Neutrophil (primary cell): ENCODE measurements around the gene LGALS3.

Experiments used
- H3K27ac ChIP-seq: fragments of 200-600 bp; sonication (generic); 2 replicates; pipeline ENCODE4 v1.5.1; 2016; ENCODE audit warnings: mild to moderate bottlenecking, moderate library complexity
- H3K27me3 ChIP-seq: fragments of 200-600 bp; sonication (generic); 2 replicates; pipeline ENCODE4 v1.6.0; 2016; ENCODE audit warnings: mild to moderate bottlenecking
- H3K36me3 ChIP-seq: fragments of 200-600 bp; sonication (generic); 2 replicates; pipeline ENCODE4 v1.5.1; 2017
- H3K4me1 ChIP-seq, 2 experiments: fragments of 200-600 bp in 1 of 2; sonication (generic) in 1 of 2; 1 replicate in 1 of 2; 2 replicates in 1 of 2; pipeline versions ENCODE4 v1.5.1 to v1.6.1; 2013 to 2016; ENCODE audit warnings: low read depth in 1 of 2, low read length in 1 of 2, mild to moderate bottlenecking in 1 of 2, moderate library complexity in 1 of 2; ENCODE audit not compliant: control insufficient read depth in 1 of 2, insufficient read depth in 1 of 2
- H3K4me3 ChIP-seq, 2 experiments: fragments of 200-600 bp in 1 of 2; sonication (generic) in 1 of 2; 1 replicate in 1 of 2; 2 replicates in 1 of 2; pipeline ENCODE4 v1.5.1; 2013 to 2016; ENCODE audit warnings: low read depth in 1 of 2, low read length in 1 of 2, mild to moderate bottlenecking in 1 of 2, moderate library complexity in 1 of 2
- H3K9me3 ChIP-seq: fragments of 200-600 bp; sonication (generic); 2 replicates; pipeline ENCODE4 v1.5.1; 2016
- TF ChIP-seq, protein P1 (sequence below): fragments of 200-600 bp; sonication (generic); IDR thresholded peaks from 2 replicates; pipeline ENCODE4 v1.5.1; 2016; ENCODE audit warnings: antibody characterized with exemption

The LGALS3 gene

GRCh38 chr14:55125403-55125802, 3.6 kb upstream of the LGALS3 start:
- Histone ChIP-seq H3K36me3 (no peaks in the 10 kb centered on the region), H3K4me1 (peaks cover 60 to 63% of the 10 kb centered on the region in 2 experiments)

DNA sequence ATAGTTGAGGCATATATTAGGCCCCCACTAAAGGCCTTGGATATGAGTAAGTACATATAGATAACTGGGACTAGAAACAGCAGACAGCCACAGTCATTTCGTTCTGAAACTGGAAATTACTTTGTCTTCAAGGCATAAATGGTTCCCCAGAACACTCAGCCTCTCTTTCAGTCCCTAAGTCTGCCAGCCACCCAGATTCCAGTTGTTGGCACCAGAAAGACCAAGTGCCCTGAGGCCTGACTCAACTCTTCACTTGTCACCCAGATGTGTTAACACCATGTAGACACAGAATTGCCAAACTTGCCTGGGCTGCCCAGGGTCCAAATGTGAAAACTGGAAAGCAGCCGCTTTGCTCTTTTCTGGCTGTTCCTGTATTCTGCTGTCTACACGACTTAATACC, 3.0 kb upstream of the LGALS3 start:
- H3K36me3 ChIP-seq: no peaks in the 10 kb centered on the region
- H3K27me3 ChIP-seq: no peaks in the 10 kb centered on the region
- peaks cover 60 to 63% of the 10 kb centered on the region in 2 experiments for H3K4me1 ChIP-seq
- H3K9me3 ChIP-seq: no peaks in the 10 kb centered on the region
- TF ChIP-seq, protein P1, sequence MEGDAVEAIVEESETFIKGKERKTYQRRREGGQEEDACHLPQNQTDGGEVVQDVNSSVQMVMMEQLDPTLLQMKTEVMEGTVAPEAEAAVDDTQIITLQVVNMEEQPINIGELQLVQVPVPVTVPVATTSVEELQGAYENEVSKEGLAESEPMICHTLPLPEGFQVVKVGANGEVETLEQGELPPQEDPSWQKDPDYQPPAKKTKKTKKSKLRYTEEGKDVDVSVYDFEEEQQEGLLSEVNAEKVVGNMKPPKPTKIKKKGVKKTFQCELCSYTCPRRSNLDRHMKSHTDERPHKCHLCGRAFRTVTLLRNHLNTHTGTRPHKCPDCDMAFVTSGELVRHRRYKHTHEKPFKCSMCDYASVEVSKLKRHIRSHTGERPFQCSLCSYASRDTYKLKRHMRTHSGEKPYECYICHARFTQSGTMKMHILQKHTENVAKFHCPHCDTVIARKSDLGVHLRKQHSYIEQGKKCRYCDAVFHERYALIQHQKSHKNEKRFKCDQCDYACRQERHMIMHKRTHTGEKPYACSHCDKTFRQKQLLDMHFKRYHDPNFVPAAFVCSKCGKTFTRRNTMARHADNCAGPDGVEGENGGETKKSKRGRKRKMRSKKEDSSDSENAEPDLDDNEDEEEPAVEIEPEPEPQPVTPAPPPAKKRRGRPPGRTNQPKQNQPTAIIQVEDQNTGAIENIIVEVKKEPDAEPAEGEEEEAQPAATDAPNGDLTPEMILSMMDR: no peak
- H3K27ac ChIP-seq: peak overlapping the region; percentile 57
- no peak overlapping the region for H3K4me3 ChIP-seq

More at GRCh38 chr14:55125403-55125802, 3.6 kb upstream of the LGALS3 start:
- TF ChIP-seq, protein P1: no peak
- Histone ChIP-seq H3K27ac (peak overlapping the region; percentile 57), H3K4me3 (no peak overlapping the region), H3K27me3 (no peaks in the 10 kb centered on the region), H3K9me3 (no peaks in the 10 kb centered on the region)

DNA sequence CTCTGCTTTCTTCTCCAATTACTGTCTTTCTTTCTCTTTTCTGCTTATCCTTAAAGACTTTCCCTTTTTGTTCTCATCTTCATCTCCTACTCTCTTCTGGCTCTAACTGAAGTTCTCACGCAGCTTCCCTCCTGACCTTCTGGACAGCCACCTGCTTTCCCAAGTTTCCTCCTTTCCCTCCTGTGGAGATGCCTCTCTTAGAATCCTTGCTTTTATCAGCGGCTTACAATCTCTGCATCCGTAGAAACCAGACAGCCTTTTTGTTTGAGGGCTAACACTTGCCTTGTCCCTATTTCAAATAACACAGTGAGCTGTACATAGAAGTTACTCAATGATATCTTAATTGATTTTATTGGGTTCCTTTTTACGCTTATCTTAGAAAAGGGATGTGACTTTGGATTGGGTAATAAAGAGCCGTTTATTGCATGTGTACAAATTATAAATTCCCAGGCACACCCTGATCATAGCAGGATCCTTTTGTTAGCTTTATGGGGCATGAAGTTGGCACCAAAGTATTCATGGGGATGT, 2.1 kb upstream of the LGALS3 start:
- Histone ChIP-seq H3K27ac (no peak overlapping the region), H3K27me3 (no peaks in the 10 kb centered on the region), H3K4me3 (no peak overlapping the region), H3K4me1 (peaks cover 65 to 67% of the 10 kb centered on the region in 2 experiments), H3K36me3 (no peaks in the 10 kb centered on the region), H3K9me3 (no peaks in the 10 kb centered on the region)
- TF ChIP-seq, protein P1: no peak

DNA sequence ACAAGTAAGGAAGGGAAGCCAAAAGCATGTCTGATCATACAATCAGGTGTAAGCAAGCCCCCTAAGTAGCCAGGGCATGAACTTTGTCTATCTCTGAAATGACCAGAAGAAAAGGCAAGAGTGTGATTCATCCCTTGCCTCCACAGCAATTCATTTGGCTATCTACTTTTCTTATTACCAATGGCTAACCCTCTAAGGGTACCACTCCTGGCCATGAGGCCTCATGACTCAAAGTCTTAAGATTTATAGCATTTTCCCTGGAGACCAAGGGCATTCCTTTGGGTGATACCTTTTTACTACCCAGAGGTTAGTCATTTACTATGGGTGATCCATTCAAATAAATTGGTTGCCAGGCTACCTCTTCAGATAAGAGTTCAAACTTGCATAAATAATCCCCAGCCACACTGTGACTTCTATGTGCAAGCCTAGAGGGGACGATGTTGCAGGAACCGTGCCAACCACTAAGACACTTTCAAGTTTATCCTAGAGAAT, 1.5 kb upstream of the LGALS3 start:
- no peak overlapping the region for H3K27ac ChIP-seq
- TF ChIP-seq, protein P1: no peak
- H3K9me3 ChIP-seq: no peaks in the 10 kb centered on the region
- no peak overlapping the region for H3K4me3 ChIP-seq
- no peaks in the 10 kb centered on the region for H3K36me3 ChIP-seq
- no peaks in the 10 kb centered on the region for H3K27me3 ChIP-seq
- H3K4me1 ChIP-seq: peaks cover 69 to 70% of the 10 kb centered on the region in 2 experiments

DNA sequence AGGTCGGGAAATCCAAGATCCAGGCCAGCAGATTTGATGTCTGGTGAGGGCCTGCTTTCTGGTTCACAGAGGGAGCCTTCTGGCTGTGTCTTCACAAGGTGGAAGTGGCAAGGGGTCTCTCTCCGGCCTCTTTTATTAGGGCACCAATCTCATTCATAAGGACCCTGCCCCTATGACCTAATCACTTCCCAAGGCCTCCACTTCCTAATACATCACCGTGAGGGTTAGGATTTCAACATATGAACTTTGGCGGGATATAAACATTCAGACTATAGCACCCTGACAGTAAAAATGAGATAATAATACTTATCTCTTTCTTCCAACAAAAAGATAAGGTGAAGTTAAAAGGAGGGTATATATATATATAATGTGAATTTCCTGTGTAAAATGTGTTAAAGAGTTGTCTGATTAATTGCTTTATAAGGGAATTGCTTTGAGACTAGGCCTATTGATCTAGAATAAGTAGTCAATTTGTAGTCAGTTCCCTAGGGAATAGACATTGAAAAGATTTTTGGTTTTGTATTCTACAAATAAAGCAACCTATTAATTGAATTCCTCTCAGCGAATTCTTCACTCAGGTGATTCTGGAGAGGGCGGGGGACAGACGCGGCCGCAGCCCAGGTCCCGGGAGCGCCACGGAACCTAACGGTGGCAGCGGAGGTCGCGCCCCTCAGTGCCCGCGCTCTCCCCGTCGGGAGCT, 516 bp upstream of the LGALS3 start:
- no peaks in the 10 kb centered on the region for H3K27me3 ChIP-seq
- H3K4me3 ChIP-seq: peak overlapping the region; percentile 72 to 76
- H3K36me3 ChIP-seq: no peaks in the 10 kb centered on the region
- H3K27ac ChIP-seq: peak overlapping the region; percentile 81
- TF ChIP-seq, protein P1: no peak
- H3K4me1 ChIP-seq: peaks cover 69 to 78% of the 10 kb centered on the region in 2 experiments
- H3K9me3 ChIP-seq: no peaks in the 10 kb centered on the region
